Stimulated activated CD8-positive, alpha-beta memory T cell treated with anti-CD3 and anti-CD28 coated beads, Interleukin-2, amount 100 ng/mL, for 48 hours (primary cell): Measurements from ENCODE around the gene GRAMD1A.

ENCODE experiments used
- DNase-seq, 2 donors: peaks; one replicate each; pipeline ENCODE4 v3.0.0-alpha.2; 2020; ENCODE audit warnings: low read depth in 2 of 2

The GRAMD1A gene

DNA sequence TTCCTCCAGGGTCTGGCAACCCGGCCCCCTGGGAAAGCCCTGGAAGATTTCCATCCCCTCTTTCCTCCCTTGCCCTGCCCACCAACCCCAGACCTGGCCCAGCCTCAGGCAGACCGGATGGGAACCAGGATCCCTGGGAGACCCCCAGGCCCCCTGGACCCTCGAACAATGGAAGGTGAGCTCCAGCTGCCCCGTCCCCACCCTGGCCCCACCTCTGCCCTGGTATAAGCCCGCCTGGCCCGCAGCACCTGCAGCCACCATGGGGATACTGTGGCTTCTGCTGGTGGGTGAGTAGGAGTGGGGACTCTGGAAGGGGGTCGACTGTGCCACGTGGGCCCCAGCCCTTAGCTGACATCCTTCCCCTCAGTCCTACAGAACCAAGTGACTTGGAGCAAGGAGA is 73.8 kb downstream of the GRAMD1A start:
- DNase-seq, result no peak

DNA sequence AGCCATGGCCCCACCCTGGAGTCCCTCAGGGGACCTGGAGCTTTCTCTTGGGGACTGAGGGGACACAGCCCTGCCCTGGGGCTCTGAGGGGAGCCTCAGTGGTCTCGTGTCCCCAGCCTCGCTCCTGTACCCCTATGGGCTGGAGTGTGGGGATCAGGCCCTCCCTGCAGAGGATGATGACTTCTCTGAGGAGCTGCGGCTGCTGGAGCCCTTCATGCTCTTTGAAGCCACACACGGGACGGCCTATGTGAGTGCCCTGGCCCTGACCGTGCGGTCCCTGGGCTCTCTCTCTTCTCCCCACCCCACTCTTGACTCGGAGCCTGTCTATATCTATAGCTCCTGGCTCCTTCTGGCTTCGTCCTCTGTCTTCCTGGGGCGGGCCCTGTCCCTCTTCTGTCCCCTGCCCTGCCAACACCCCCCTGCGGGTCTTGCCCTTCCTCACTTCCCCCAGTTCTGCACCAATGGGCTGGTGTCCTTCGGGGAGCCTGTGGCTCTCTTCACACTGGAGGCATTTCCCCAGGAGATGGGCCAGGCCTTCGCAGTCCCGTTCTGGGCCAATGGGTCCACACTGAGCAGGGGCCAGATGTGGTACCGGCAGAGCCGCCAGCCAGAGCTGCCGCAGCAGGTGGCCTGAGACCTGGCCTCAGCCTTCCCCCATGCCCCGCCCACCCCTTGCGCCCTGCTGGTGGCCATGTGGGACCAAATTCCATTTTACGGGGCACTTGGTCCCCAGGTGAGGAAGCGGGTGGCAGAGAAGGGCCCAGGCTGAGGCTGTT is 74.5 kb downstream of the GRAMD1A start:
- no peak for DNase-seq

DNA sequence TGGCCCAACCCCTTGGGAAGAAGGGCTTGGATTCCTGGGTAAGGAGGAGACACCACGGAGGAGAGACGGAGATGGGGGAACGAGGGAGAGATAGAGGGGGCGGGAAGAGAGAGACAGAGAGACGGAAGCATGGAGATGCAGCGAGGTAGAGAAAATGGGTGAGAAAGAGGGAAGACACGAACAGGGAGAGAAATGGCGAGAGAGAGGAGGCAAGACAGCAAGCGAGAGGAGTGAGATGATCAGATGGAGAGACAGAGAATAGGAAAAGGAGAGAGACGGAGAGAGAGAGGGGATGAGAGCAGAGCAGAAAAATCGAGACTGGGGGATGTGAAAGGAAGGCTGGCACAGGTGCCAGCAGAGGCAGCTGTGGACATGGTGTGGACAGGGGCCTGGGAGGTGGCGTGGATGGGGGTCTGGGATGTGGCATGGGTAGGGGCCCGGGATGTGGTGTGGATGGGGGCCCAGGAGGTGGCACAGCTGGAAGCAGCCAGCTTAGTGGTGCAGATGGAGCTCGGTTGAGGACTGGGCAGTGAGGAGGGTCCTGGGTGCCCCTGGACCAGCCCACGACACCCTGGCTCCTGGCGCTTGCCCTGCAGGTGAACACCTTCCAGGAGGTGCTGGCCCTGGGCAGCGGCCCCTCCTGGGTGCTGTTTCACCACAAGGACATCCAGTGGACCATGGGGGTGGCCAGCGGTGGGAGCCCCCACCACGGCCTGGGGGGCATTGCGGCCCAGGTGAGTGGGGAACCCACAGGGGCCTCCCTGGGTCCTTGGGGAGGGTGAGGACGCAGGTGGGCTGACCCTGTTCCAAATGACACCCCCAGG is 75.3 kb downstream of the GRAMD1A start:
- no peak for DNase-seq

DNA sequence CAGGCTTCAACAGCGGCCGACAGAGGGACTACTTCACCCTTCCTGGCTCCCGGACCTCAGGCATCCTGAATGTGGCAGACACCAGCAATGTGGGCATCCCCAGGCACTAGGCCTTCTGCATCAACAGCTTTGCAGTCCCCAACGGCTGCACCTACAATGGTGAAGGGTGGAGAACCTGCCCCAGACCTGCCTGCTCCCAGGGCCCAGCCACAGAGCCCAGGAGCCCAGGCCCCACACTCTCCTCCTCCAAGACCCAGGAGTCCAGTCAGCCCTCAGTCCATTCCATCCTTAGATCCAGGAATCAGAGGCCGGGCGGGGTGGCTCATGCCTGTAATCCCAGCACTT is 75.9 kb downstream of the GRAMD1A start:
- DNase-seq, result no peak
